ENCODE data around the gene RDM1.

DNA sequence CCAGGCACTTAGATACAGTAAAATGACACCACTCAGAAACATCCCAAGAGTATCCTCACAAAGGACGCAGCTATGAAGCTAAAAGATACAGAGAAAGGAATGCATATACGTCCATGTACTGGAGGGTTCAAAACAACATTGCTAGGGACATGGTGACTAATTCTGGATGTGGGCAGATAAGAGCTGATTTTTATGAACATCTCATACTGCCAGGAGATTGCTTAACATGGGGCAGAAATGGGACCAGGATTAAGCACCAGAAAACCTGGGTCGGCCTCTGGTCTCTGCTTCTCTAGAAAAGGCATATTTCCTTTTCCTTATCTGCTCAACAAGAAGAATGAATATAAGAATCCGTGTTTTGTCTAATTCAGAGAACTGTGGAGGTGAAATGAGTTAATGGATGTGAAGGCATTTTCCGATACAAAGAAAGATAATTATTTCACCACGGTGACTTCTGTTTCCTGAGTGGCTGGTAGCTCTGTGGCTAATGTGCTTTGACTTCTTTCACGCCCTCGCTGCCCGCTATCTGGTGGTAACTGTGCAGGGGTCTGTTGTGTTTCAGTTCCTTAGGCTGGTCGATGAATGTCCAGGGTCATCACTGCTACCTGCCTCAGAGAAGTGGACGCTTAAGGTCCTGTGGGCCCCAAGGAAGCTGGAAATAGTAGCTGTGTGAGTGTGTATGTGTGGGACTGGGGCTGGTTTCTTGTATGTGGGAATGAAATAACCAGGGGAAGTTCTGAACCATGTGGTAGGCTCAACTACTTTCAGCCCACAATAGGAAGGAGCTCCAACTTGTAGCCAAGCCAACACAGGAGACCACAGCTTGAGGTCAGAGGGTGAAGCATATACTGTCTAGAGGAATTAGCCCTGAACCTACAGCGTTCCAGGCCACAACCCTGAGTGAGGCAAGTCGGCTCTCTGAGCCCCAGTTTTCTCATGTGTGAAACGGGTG, 34.7 kb downstream of the RDM1 start:
- no peak for TF ChIP-seq EZH2 (IDR thresholded peaks at IDR 0.05; ENCODE audit: borderline replicate concordance, low read depth, low read length, poor library complexity, severe bottlenecking)
- TF ChIP-seq, protein P1, sequence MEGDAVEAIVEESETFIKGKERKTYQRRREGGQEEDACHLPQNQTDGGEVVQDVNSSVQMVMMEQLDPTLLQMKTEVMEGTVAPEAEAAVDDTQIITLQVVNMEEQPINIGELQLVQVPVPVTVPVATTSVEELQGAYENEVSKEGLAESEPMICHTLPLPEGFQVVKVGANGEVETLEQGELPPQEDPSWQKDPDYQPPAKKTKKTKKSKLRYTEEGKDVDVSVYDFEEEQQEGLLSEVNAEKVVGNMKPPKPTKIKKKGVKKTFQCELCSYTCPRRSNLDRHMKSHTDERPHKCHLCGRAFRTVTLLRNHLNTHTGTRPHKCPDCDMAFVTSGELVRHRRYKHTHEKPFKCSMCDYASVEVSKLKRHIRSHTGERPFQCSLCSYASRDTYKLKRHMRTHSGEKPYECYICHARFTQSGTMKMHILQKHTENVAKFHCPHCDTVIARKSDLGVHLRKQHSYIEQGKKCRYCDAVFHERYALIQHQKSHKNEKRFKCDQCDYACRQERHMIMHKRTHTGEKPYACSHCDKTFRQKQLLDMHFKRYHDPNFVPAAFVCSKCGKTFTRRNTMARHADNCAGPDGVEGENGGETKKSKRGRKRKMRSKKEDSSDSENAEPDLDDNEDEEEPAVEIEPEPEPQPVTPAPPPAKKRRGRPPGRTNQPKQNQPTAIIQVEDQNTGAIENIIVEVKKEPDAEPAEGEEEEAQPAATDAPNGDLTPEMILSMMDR (conservative IDR thresholded peaks at IDR 0.05; ENCODE audit: low read depth, low read length): no peak

Data from A673 (cell line).